ENCODE measurements around the gene RAP1GAP2. TPM values are rescaled to one million over a fixed set of nuclear protein-coding genes. Genes with fewer than 3 reads are reported as not detected.

Gene RAP1GAP2
- total RNA-seq, 1 experiment from 2014 or later = 72.8 TPM

DNA sequence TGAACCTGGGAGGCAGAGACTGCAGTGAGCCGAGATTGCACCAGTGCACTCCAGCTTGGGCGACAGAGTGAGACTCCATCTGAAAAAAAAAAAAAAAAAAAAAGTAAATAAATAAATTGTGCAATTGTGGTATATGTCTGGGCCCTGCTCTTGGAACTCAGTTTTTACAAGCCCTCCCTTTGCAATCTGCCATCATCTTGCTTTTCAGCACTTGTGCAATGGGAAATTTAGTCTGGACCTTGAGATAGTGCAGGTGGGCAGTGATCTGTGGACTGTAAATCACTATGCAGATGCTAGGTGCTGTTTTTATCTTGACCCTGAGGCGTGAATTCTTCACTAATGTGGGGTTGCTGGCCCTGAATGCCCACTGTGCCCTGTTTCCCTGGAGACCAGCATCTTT lies 6.5 kb upstream of the RAP1GAP2 start:
- Mint-ChIP-seq H3K4me3 (no peak overlapping the region), H3K9me3 (no peaks in the 10 kb centered on the region), H3K27me3 (ENCODE audit: low read depth) (no peaks in the 10 kb centered on the region), H3K36me3 (no peaks in the 10 kb centered on the region), H3K27ac (no peak overlapping the region), H3K4me1 (peaks cover 4% of the 10 kb centered on the region)
- ChIA-PET POLR2A (interaction anchor here (0.7 kb wide), 1 partner anchor 859 kb away, joined by 10 read pairs; no protein-coding TSS in a partner anchor), CTCF (interaction anchor here (0.8 to 2.7 kb wide), 4 partner anchors 12 to 223 kb away, joined by 3 to 16 read pairs (median 6); no protein-coding TSS in a partner anchor)
- ATAC-seq = no peak
- TF ChIP-seq, protein P1, sequence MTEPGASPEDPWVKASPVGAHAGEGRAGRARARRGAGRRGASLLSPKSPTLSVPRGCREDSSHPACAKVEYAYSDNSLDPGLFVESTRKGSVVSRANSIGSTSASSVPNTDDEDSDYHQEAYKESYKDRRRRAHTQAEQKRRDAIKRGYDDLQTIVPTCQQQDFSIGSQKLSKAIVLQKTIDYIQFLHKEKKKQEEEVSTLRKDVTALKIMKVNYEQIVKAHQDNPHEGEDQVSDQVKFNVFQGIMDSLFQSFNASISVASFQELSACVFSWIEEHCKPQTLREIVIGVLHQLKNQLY (CRISPR knock-in tag; IDR thresholded peaks at IDR 0.05) = no peak
- TF ChIP-seq ZNF317 (CRISPR knock-in tag; IDR thresholded peaks at IDR 0.05; ENCODE audit: borderline replicate concordance, low read depth) (no peak), ZBTB21 (CRISPR knock-in tag; IDR thresholded peaks at IDR 0.05; ENCODE audit: borderline replicate concordance) (no peak), JUN (CRISPR knock-in tag; IDR thresholded peaks at IDR 0.05) (no peak), GRHL2 (CRISPR knock-in tag; IDR thresholded peaks at IDR 0.05; ENCODE audit: insufficient replicate concordance, severe bottlenecking) (no peak), NFATC4 (CRISPR knock-in tag; IDR thresholded peaks at IDR 0.05) (no peak)
- TF ChIP-seq, protein P2, sequence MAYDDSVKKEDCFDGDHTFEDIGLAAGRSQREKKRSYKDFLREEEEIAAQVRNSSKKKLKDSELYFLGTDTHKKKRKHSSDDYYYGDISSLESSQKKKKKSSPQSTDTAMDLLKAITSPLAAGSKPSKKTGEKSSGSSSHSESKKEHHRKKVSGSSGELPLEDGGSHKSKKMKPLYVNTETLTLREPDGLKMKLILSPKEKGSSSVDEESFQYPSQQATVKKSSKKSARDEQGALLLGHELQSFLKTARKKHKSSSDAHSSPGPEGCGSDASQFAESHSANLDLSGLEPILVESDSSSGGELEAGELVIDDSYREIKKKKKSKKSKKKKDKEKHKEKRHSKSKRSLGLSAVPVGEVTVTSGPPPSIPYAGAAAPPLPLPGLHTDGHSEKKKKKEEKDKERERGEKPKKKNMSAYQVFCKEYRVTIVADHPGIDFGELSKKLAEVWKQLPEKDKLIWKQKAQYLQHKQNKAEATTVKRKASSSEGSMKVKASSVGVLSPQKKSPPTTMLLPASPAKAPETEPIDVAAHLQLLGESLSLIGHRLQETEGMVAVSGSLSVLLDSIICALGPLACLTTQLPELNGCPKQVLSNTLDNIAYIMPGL (CRISPR knock-in tag; IDR thresholded peaks at IDR 0.05) = no peak
- TF ChIP-seq, protein P3, sequence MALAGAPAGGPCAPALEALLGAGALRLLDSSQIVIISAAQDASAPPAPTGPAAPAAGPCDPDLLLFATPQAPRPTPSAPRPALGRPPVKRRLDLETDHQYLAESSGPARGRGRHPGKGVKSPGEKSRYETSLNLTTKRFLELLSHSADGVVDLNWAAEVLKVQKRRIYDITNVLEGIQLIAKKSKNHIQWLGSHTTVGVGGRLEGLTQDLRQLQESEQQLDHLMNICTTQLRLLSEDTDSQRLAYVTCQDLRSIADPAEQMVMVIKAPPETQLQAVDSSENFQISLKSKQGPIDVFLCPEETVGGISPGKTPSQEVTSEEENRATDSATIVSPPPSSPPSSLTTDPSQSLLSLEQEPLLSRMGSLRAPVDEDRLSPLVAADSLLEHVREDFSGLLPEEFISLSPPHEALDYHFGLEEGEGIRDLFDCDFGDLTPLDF (CRISPR knock-in tag; IDR thresholded peaks at IDR 0.05) = no peak
- TF ChIP-seq, protein P4, sequence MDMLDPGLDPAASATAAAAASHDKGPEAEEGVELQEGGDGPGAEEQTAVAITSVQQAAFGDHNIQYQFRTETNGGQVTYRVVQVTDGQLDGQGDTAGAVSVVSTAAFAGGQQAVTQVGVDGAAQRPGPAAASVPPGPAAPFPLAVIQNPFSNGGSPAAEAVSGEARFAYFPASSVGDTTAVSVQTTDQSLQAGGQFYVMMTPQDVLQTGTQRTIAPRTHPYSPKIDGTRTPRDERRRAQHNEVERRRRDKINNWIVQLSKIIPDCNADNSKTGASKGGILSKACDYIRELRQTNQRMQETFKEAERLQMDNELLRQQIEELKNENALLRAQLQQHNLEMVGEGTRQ (CRISPR knock-in tag; IDR thresholded peaks at IDR 0.05) = no peak
- DNase-seq (ENCODE audit: low spot score) = no peak

DNA sequence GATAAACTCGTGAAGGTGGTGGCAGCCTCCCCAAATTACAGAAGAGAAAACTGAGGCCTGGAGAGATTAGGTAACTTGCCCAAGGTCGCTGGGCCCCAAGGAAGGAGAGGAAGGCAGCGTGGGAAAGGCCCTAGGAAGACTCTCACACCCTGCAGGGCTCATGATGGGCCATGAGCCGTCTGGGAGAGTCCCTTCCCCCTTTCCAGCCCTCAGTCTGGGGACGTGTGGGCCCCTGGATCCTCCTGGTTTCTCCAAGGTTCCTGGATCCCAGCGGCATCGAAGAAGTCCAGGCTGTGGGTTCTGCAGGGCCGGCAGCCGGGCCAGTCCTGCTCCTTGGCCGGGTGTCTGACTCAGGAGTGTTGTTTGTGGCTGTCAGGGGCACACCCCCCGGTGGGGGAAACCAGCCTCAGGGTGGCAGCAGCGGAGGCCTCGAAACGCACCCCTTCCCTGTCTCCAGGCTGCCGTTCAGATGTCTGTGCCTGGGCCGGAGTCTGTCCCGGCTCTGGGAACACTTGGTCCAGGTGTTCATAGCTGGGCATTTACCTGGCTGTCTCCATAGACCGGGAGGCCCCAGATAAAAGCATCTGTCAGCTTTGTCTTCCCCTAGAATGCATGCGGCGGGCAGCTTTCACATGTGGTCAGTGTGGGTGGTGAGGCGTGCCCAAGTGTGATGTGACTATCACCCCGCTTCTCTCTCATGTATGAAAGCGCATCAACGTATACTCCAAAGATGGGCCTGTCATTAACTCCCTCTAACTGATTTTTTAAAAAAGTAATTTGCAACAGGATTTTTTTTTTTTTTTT lies 3.7 kb upstream of the RAP1GAP2 start:
- Mint-ChIP-seq H3K9me3 (no peaks in the 10 kb centered on the region), H3K27ac (no peak overlapping the region), H3K4me1 (peaks cover 2% of the 10 kb centered on the region), H3K4me3 (no peak overlapping the region), H3K27me3 (ENCODE audit: low read depth) (no peaks in the 10 kb centered on the region), H3K36me3 (no peaks in the 10 kb centered on the region)
- ATAC-seq = no peak
- CTCF ChIA-PET = interaction anchor here (1.1 to 2.7 kb wide), 3 partner anchors 15 to 220 kb away, joined by 3 to 16 read pairs (median 8); no protein-coding TSS in a partner anchor
- no peak for DNase-seq (ENCODE audit: low spot score)
- POLR2A ChIA-PET = no interaction called here
- TF ChIP-seq, protein P5, sequence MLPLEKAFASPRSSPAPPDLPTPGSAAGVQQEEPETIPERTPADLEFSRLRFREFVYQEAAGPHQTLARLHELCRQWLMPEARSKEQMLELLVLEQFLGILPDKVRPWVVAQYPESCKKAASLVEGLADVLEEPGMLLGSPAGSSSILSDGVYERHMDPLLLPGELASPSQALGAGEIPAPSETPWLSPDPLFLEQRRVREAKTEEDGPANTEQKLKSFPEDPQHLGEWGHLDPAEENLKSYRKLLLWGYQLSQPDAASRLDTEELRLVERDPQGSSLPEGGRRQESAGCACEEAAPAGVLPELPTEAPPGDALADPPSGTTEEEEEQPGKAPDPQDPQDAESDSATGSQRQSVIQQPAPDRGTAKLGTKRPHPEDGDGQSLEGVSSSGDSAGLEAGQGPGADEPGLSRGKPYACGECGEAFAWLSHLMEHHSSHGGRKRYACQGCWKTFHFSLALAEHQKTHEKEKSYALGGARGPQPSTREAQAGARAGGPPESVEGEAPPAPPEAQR (CRISPR knock-in tag; IDR thresholded peaks at IDR 0.05) = no peak
- no peak for TF ChIP-seq ZNF138 (CRISPR knock-in tag; conservative IDR thresholded peaks at IDR 0.05)
- no peak for TF ChIP-seq MYBL2 (CRISPR knock-in tag; IDR thresholded peaks at IDR 0.05)
- no peak for TF ChIP-seq EMX1 (CRISPR knock-in tag; IDR thresholded peaks at IDR 0.05)
- TF ChIP-seq, protein P6, sequence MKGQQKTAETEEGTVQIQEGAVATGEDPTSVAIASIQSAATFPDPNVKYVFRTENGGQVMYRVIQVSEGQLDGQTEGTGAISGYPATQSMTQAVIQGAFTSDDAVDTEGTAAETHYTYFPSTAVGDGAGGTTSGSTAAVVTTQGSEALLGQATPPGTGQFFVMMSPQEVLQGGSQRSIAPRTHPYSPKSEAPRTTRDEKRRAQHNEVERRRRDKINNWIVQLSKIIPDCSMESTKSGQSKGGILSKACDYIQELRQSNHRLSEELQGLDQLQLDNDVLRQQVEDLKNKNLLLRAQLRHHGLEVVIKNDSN (CRISPR knock-in tag; IDR thresholded peaks at IDR 0.05) = no peak
- no peak for TF ChIP-seq KAT7 (CRISPR knock-in tag; IDR thresholded peaks at IDR 0.05; ENCODE audit: borderline replicate concordance)
- no peak for TF ChIP-seq NFYB (CRISPR knock-in tag; conservative IDR thresholded peaks at IDR 0.05; ENCODE audit: low read depth)
- TF ChIP-seq, protein P7, sequence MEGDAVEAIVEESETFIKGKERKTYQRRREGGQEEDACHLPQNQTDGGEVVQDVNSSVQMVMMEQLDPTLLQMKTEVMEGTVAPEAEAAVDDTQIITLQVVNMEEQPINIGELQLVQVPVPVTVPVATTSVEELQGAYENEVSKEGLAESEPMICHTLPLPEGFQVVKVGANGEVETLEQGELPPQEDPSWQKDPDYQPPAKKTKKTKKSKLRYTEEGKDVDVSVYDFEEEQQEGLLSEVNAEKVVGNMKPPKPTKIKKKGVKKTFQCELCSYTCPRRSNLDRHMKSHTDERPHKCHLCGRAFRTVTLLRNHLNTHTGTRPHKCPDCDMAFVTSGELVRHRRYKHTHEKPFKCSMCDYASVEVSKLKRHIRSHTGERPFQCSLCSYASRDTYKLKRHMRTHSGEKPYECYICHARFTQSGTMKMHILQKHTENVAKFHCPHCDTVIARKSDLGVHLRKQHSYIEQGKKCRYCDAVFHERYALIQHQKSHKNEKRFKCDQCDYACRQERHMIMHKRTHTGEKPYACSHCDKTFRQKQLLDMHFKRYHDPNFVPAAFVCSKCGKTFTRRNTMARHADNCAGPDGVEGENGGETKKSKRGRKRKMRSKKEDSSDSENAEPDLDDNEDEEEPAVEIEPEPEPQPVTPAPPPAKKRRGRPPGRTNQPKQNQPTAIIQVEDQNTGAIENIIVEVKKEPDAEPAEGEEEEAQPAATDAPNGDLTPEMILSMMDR (IDR thresholded peaks at IDR 0.05) = no peak
- no peak for TF ChIP-seq TP53 (CRISPR knock-in tag; IDR thresholded peaks at IDR 0.05)
- TF ChIP-seq ZBTB43 (CRISPR knock-in tag; IDR thresholded peaks at IDR 0.05) = no peak
- TF ChIP-seq JUN (CRISPR knock-in tag; IDR thresholded peaks at IDR 0.05) = no peak
- no peak for TF ChIP-seq MXD4 (CRISPR knock-in tag; IDR thresholded peaks at IDR 0.05; ENCODE audit: borderline replicate concordance)
- no peak for TF ChIP-seq TEAD4 (CRISPR knock-in tag; IDR thresholded peaks at IDR 0.05)
